BJ (cell line): ENCODE results near the gene GIMAP6. TPM values are rescaled to one million over a fixed set of nuclear protein-coding genes. Genes with fewer than 3 reads are reported as not detected.
"Not testable (repeated sequence)": the region's sequence is repeated elsewhere in the genome, so short reads cannot be mapped to it uniquely, and the experiment has no call there.

Experiments
- CTCF ChIA-PET: fragments of 350-600 bp; formaldehyde crosslinking; extraction: SDS; loops from one replicate; lab custom pipeline; 2021; ENCODE audit warnings: antibody characterized with exemption, inconsistent platforms; lab: Yijun Ruan, JAX
- POLR2A ChIA-PET: fragments of 300-600 bp; sonication (Branson Sonifier 250); formaldehyde crosslinking; extraction: SDS; loops from one replicate; lab custom pipeline; 2021; ENCODE audit warnings: antibody characterized with exemption; lab: Charles Lee
- DNase-seq: peaks from one replicate; pipeline ENCODE4 v3.0.0-alpha.2; 2011; ENCODE audit warnings: low read depth
- H3K27me3 ChIP-seq: 2 replicates; pipeline ENCODE4 v1.6.0; 2011; ENCODE audit warnings: low read length; ENCODE audit not compliant: control insufficient read depth, insufficient read depth
- H3K36me3 ChIP-seq: 2 replicates; pipeline ENCODE4 v1.5.1; 2011; ENCODE audit warnings: low read length; ENCODE audit not compliant: control insufficient read depth, insufficient read depth
- H3K4me3 ChIP-seq: 2 replicates; pipeline ENCODE4 v1.5.1; 2011; ENCODE audit warnings: low read depth, mild to moderate bottlenecking, control low read depth, low read length
- polyA plus RNA-seq: library from polyadenylated mRNA; depleted of rRNA; stranded (reverse); fragments of >200 nt; gene quantifications from 2 replicates; pipeline ENCODE4 v1.2.3, GENCODE V29; 2011
- TF ChIP-seq, protein P1 (sequence below): IDR thresholded peaks from 2 replicates; pipeline ENCODE4 v1.5.1; 2011; ENCODE audit warnings: low read depth, mild to moderate bottlenecking, control low read depth, inconsistent platforms, low read length, moderate library complexity; ENCODE audit not compliant: insufficient read depth

GIMAP6 gene
- polyA plus RNA-seq, 1 experiment, result not detected

DNA sequence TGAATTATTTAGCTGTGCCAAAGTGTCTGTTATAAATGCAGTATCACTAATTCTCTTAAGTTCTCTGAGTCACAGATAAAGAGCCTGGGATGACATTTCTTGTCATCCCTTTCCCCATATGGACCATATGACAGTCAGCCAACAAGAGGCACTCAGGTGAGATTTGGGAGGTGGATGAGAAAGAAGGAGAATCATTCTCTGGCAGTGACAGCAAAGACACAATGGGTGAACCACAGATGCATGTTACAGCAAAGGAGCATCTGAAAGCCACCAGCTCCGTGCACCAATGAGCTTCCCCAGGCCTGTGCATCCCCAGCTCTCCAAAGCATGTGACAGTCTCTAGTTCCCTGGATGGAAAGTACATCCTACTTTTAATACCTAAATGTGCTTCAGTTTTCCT is 10.8 kb downstream of the GIMAP6 start:
- POLR2A ChIA-PET, result no interaction called here
- H3K36me3 ChIP-seq, result no peaks in the 10 kb centered on the region
- no peak overlapping the region for H3K4me3 ChIP-seq
- CTCF ChIA-PET, result no interaction called here
- no peak for DNase-seq
- TF ChIP-seq, protein P1, sequence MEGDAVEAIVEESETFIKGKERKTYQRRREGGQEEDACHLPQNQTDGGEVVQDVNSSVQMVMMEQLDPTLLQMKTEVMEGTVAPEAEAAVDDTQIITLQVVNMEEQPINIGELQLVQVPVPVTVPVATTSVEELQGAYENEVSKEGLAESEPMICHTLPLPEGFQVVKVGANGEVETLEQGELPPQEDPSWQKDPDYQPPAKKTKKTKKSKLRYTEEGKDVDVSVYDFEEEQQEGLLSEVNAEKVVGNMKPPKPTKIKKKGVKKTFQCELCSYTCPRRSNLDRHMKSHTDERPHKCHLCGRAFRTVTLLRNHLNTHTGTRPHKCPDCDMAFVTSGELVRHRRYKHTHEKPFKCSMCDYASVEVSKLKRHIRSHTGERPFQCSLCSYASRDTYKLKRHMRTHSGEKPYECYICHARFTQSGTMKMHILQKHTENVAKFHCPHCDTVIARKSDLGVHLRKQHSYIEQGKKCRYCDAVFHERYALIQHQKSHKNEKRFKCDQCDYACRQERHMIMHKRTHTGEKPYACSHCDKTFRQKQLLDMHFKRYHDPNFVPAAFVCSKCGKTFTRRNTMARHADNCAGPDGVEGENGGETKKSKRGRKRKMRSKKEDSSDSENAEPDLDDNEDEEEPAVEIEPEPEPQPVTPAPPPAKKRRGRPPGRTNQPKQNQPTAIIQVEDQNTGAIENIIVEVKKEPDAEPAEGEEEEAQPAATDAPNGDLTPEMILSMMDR, result no peak
- H3K27me3 ChIP-seq, result no peaks in the 10 kb centered on the region

DNA sequence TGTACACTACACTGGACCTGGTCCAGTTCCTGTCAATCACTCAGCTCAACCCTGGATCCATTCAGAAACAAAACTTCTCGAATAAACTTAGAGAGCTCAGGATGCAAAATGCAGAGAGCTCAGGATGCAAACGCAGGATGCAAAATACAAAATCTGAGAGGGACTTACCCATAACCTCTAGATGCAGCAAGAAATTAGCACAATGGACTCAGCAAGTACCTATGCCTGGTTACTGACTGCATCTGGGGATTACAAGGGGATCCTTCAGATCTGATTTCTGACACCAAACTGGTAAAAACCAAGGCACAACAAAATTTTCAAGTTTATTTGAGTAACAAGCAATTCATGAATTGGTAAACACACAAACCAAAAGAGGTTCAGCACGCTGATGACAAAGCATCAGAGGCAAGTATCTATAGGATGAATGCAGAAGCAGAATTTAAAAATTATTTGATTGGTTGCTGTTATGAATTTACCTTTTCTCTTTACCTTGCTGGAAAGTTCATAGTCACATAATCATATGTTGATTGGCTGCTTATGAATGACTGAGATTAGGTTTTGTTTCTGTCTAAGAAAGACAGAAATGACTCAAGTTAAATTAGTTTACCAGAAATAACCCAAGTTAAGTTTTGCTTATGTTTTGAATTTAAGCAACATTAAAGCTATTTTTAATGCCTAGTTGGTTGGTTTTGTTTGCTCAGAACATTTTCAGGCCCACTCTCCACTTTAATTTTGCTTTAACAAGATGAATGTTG is 11.4 kb downstream of the GIMAP6 start:
- TF ChIP-seq, protein P1, result no peak
- Histone ChIP-seq H3K4me3 (no peak overlapping the region), H3K27me3 (no peaks in the 10 kb centered on the region), H3K36me3 (no peaks in the 10 kb centered on the region)
- POLR2A ChIA-PET, result no interaction called here
- CTCF ChIA-PET, result no interaction called here
- no peak for DNase-seq

DNA sequence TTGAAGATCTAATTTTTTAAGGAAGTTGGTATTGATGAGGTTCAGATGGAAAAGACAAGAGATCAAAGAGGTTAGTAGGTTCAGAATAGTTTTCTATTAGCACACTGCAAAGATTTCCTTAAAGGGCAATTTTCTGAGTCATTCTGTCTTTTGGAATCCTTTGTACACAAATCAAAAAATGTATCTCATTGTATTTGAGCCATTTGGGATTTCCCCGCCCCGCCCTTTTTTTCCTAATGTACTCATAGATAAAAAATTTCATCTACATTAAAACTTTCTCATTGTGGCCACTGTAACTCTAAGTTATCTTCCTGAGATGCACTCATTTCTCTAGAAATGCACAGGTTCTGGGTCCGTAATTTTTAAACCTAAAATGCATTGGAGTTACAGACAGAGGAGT is 12.1 kb downstream of the GIMAP6 start:
- H3K36me3 ChIP-seq, result no peaks in the 10 kb centered on the region
- CTCF ChIA-PET, result no interaction called here
- TF ChIP-seq, protein P1, result no peak
- POLR2A ChIA-PET, result no interaction called here
- no peaks in the 10 kb centered on the region for H3K27me3 ChIP-seq
- DNase-seq, result no peak
- H3K4me3 ChIP-seq, result no peak overlapping the region

DNA sequence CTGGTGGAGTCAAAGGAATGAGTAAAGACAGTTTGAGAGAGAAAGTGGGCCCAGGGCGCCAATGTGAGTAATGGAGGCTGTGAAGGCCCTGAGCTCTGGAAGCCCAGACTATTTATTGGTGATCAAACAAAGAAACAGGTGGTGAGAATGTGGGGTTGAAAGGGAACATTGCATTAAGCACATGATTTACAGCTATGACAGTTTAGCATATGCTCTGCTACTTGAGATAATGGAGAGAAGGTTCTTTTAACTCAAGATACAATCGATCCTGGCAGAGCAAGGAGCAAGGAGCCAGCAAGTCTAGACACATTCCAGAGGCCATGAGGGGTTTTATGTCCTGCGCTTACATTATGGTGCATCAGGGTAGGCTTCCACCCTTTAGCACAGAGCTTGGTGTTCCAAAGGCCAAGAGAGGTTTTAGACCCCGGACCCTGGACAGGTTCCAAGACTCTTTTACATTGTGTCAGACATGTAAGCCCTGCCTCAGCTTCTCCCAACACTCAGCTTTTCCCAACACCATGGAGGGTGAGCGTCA is 16.9 kb downstream of the GIMAP6 start:
- DNase-seq, POLR2A ChIA-PET, H3K36me3 ChIP-seq, CTCF ChIA-PET, H3K4me3 ChIP-seq, H3K27me3 ChIP-seq: not testable (repeated sequence)

DNA sequence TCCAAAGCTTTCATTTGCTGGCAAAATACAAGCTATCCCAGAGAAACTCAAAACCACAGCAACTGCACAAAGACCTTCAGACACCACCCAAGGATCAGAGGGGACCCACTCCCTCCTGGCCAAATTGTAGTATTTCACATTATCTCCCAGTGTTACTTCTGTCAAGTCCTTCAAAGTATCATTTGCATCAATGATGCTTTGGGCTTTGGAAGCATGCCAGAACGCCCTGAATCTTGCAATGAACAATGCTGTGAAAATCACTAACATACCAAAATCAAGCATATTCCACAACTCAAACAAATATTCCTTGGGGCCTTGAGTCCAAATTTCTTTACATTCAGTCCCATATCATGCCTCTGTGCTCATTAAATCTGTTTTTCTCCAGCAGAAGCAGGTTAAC is 17.8 kb downstream of the GIMAP6 start:
- H3K4me3 ChIP-seq, DNase-seq, H3K36me3 ChIP-seq, CTCF ChIA-PET, POLR2A ChIA-PET, H3K27me3 ChIP-seq: not testable (repeated sequence)

DNA sequence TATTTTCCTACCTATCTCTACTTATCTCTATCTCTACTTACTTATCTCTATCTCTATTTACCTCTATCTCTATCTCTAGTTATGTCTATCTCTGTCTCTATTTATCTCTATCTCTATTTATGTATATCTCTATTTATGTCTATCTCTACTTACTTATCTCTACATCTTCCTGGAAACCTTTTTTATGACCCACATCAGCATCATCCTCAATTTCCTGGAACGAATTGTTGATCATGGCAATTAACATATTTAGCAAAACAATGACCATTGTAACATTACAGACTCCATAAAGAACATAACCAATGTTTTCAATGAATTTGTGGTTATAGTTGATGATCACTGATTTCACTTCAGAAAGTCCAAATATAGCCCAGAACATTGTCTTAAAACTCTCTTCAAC is 18.3 kb downstream of the GIMAP6 start:
- no peak for DNase-seq
- Histone ChIP-seq H3K36me3 (no peaks in the 10 kb centered on the region), H3K4me3 (no peak overlapping the region), H3K27me3 (no peaks in the 10 kb centered on the region)
- POLR2A ChIA-PET, result no interaction called here
- CTCF ChIA-PET, result no interaction called here
- TF ChIP-seq, protein P1, result no peak
